Natural killer cell (primary cell): ENCODE measurements around the gene NUP98. TPM values are rescaled to one million over a fixed set of nuclear protein-coding genes. Genes with fewer than 3 reads are reported as not detected.

Experiments used
- ATAC-seq, 3 donors: fragments of 150-1000 bp in 2 of 3; fragments of 200-7000 bp in 1 of 3; cut with Tn5 transposase; 1 replicate in 1 of 3; 2 replicates in 2 of 3; pipeline ENCODE4 v1.10.0; 2021; ENCODE audit warnings: mild to moderate bottlenecking in 2 of 3, moderate library complexity in 2 of 3
- DNase-seq, 2 donors: peaks; one replicate each; pipeline versions ENCODE4 v3.0.0 to v3.0.0-alpha.2; 2013 to 2021; ENCODE audit warnings: mixed read lengths in 1 of 2
- H3K27ac ChIP-seq: one replicate; pipeline ENCODE4 v1.5.1; 2013; ENCODE audit warnings: mild to moderate bottlenecking, low read length
- H3K27me3 ChIP-seq: one replicate; pipeline ENCODE4 v1.6.1; 2013; ENCODE audit warnings: low read length; ENCODE audit not compliant: control insufficient read depth, insufficient read depth
- H3K36me3 ChIP-seq: one replicate; pipeline ENCODE4 v1.6.1; 2013; ENCODE audit warnings: low read length; ENCODE audit not compliant: control insufficient read depth, insufficient read depth
- H3K4me1 ChIP-seq: one replicate; pipeline ENCODE4 v1.6.1; 2013; ENCODE audit warnings: low read length; ENCODE audit not compliant: control insufficient read depth, insufficient read depth
- H3K4me3 ChIP-seq: one replicate; pipeline ENCODE4 v1.5.1; 2013; ENCODE audit warnings: low read length
- H3K9me3 ChIP-seq: one replicate; pipeline ENCODE4 v1.6.1; 2013; ENCODE audit warnings: low read length; ENCODE audit not compliant: control insufficient read depth, insufficient read depth
- H3K27ac Mint-ChIP-seq, 2 donors: one replicate each; pipeline ENCODE4 v1.8.0; 2022; ENCODE audit warnings: mild to moderate bottlenecking in 2 of 2, mixed read lengths in 2 of 2, moderate library complexity in 1 of 2
- H3K27me3 Mint-ChIP-seq, 2 donors: one replicate each; pipeline ENCODE4 v1.8.0; 2022; ENCODE audit warnings: low read depth in 2 of 2, mixed read lengths in 2 of 2
- H3K36me3 Mint-ChIP-seq: one replicate; pipeline ENCODE4 v1.8.0; 2022; ENCODE audit warnings: mixed read lengths
- H3K4me1 Mint-ChIP-seq, 2 donors: one replicate each; pipeline ENCODE4 v1.8.0; 2022; ENCODE audit warnings: mixed read lengths in 2 of 2
- H3K4me3 Mint-ChIP-seq: one replicate; pipeline ENCODE4 v1.8.0; 2022; ENCODE audit warnings: mild to moderate bottlenecking, moderate library complexity, mixed read lengths
- H3K9me3 Mint-ChIP-seq, 2 donors: one replicate each; pipeline ENCODE4 v1.8.0; 2022; ENCODE audit warnings: mixed read lengths in 2 of 2
- CTCF ChIP-seq: fragments of 200-600 bp; IDR thresholded peaks from one replicate; pipeline ENCODE4 v1.8.0; 2022; ENCODE audit warnings: antibody characterized with exemption
- WGBS: methylation state at CpG from one replicate; pipeline ENCODE4 v1.1.7; 2013; ENCODE audit warnings: missing lambda C conversion rate; ENCODE audit not compliant: insufficient coverage; 5-methylcytosine and 5-hydroxymethylcytosine counted together
- intact Hi-C: fragments of 100-400 bp; cut with micrococcal nuclease; formaldehyde crosslinking; loops from one replicate; pipeline ENCODE4 v1.14.2; 2022
- total RNA-seq, 4 donors: library from RNA; stranded (reverse); fragments of 120-200 nt in 1 of 4; gene quantifications; one replicate each; pipeline versions ENCODE4 v1.2.3 to v1.2.4, GENCODE V29; 2013 to 2022

The NUP98 gene
- total RNA-seq, 3 donors from 2014 or later (not counting 1 experiment from before 2014, with no cell fraction given): 88.5 to 103 (median 92.8) TPM

- Histone ChIP-seq H3K4me3 (no peak overlapping the region), H3K36me3 (peaks cover 63% of the 10 kb centered on the region), H3K4me1 (no peaks in the 10 kb centered on the region), H3K27me3 (no peaks in the 10 kb centered on the region), H3K9me3 (no peaks in the 10 kb centered on the region), H3K27ac (no peak overlapping the region)
- intact Hi-C loops: no loop called here
- no peak for TF ChIP-seq CTCF
- Mint-ChIP-seq H3K27me3 (no peaks in the 10 kb centered on the region), H3K27ac (no peak overlapping the region), H3K4me3 (no peak overlapping the region), H3K4me1 (peaks cover 0 to 5% of the 10 kb centered on the region in 2 donors), H3K9me3 (no peaks in the 10 kb centered on the region), H3K36me3 (peaks cover 12% of the 10 kb centered on the region)
- DNase-seq (no peak), ATAC-seq (no peak)
- no CpG with 5 or more reads among the region's 1 CpG for WGBS
Observed at GRCh38 chr11:3709977-3710376, 87.4 kb downstream of the NUP98 start.

GRCh38 chr11:3707176-3707575 lies 90.2 kb downstream of the NUP98 start:
- Histone ChIP-seq H3K4me1 (no peaks in the 10 kb centered on the region), H3K27me3 (no peaks in the 10 kb centered on the region), H3K27ac (no peak overlapping the region), H3K4me3 (no peak overlapping the region), H3K9me3 (no peaks in the 10 kb centered on the region), H3K36me3 (peaks cover 60% of the 10 kb centered on the region)
- Mint-ChIP-seq H3K27ac (peak overlapping the region in 1 of 2 donors; percentile 64), H3K9me3 (no peaks in the 10 kb centered on the region), H3K27me3 (no peaks in the 10 kb centered on the region), H3K4me1 (peaks cover 0 to 5% of the 10 kb centered on the region in 2 donors), H3K36me3 (peaks cover 18% of the 10 kb centered on the region), H3K4me3 (no peak overlapping the region)
- WGBS: 100% methylated on average over 1 of the region's 2 CpGs
- ATAC-seq (no peak), DNase-seq (no peak)
- intact Hi-C loops: no loop called here
- TF ChIP-seq CTCF: no peak

- ATAC-seq: no peak
Observed at GRCh38 chr11:3703383-3703782, 94.0 kb downstream of the NUP98 start.

More at GRCh38 chr11:3703383-3703782, 94.0 kb downstream of the NUP98 start:
- Mint-ChIP-seq H3K4me3 (no peak overlapping the region), H3K27ac (no peak overlapping the region), H3K9me3 (no peaks in the 10 kb centered on the region), H3K36me3 (peaks cover 21% of the 10 kb centered on the region), H3K4me1 (no peaks in the 10 kb centered on the region), H3K27me3 (no peaks in the 10 kb centered on the region)
- intact Hi-C loops: no loop called here
- Histone ChIP-seq H3K9me3 (no peaks in the 10 kb centered on the region), H3K36me3 (peaks cover 78% of the 10 kb centered on the region), H3K4me1 (no peaks in the 10 kb centered on the region), H3K4me3 (no peak overlapping the region), H3K27ac (no peak overlapping the region), H3K27me3 (no peaks in the 10 kb centered on the region)
- no peak for DNase-seq
- TF ChIP-seq CTCF: no peak
- WGBS: 100% methylated on average over 3 of the region's 3 CpGs
